IPS-NIHi7 (cell line): ENCODE data around the gene LEAP2.
A peak's percentile ranks its signal among the peaks of the same experiment; 100 is the strongest.
"Not testable (repeated sequence)": the region's sequence is repeated elsewhere in the genome, so short reads cannot be mapped to it uniquely, and the experiment has no call there.

Experiments used
- DNase-seq: peaks from one replicate; pipeline ENCODE4 v3.0.0; 2012; ENCODE audit warnings: mixed read lengths; ENCODE audit errors: extremely low spot score

LEAP2 gene

DNA sequence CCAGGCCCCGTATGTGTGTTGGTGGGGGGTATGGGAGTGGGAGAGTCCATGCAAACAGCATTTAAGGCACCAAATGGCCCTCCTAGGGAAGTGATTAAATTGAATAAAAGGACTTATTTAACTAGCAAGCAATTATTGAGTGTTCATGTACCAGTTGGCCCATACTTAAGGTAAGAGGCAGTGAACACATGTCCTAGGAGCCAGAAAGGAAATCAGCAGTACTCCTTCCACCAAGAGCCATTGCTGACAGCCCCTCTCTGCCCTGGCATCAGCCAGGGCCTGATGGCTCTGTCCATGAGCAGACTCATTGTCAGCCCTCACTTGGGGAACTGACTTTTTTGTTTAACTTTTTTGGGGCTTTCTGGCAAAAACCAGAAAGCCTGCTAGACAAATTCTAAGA is 32.6 kb upstream of the LEAP2 start:
- DNase-seq = no peak

DNA sequence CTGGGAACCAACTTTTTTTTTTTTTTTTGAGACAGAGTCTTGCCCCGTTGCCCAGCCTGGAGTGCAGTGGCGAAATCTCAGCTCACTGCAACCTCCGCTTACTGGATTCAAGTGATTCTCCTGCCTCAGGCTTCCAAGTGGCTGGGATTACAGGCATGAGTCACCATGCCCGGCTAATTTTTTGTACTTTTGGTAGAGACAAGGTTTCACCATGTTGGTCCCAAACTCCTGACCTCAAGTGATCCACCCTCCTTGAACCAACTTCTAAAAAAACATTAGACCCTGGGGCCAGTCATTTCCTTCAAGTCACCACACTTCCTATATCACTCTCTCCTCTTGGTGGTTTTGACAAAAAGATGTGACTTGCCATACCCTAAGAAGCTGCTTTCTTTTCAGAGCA is 32.2 kb upstream of the LEAP2 start:
- no peak for DNase-seq

DNA sequence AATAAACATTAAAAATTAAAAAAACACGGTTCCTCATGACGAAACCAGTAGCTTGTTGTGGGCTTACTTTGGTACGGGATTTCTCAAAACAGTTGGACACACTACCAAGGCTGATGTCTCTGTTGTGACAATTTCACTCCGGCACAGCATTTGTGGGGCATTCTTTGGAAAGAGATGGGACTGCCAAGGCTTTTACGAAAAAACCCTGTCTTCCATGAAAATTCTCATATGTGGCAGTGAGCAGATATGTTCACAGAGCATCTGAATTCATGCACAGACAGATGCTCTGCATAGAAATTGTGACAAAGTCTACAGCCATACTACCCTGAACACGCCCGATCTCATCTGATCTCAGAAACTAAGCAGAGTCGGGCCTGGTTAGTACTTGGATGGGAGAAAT is 25.2 kb upstream of the LEAP2 start:
- no peak for DNase-seq

DNA sequence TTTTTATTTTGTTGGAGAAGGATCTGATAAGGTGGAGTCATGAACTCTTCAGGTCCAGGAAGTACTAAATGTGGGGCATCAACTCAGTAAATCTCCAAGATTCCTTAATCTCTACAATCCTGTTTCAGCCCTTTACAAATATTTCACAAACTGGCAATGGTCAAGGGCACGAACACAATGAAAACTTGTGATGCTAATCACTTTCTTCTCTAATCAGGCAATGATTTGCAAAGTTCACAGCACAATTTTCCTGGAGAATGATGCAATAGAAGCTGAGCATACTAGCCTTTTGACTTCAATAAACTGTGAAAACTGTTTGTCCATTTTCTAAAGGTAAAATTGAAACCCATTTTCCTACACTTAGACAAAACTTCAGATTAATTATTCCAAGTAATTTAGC is 24.1 kb upstream of the LEAP2 start:
- no peak for DNase-seq

DNA sequence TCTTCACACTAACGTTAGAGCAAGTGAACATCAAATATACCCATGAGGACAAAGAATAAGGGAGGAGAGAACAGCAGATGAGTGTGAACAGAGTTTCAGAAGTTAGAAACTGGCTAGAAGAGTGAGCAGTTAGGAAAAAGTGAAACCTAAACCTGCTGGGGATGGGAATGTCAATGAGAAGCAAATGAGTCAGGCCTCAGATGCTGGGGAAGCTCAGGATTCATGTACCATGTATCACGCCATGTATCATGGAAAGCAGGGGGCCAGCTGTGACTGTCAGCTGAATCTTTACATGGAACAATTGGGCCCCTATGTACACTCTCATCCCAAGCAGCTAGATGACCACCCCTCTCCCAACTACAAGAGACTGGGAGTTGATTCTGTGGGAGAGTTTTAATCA is 23.4 kb upstream of the LEAP2 start:
- no peak for DNase-seq

DNA sequence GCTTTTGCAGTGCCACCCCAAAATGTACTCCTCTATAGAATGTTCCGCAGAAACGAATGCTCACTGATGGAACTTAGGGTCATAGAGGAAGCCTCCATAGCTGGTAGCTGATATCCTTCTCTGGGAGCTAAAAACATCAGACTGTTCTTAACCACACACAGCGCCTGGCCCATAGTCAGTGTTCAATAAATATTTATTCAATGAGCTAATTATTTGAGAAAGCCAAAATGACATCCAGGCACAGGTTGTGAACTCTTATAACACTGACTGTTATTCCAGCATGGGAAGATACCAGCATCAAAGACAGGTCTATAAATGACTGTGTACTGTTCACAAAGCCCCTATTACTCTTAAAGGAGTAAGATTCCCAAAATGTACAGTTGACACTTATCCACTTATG is 20.1 kb upstream of the LEAP2 start:
- DNase-seq = no peak

DNA sequence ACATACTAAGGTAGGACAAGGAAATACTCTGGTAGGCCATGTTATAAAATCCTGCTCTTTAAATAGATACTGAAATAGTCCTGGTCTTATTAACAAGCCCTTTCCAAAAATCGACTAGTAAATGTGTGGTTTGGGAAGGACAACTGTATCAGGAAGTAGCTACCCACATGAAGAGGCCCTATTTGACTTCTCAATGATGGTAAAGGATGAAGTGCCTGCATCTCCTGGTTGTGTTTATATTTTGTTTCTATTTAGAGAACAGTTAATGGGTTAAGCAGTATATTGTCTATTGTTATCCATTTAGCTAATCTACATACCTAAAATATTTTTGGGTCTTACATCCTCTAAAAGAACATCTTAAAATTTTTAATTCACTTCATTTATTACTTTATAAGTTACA is 19.7 kb upstream of the LEAP2 start:
- DNase-seq = no peak

DNA sequence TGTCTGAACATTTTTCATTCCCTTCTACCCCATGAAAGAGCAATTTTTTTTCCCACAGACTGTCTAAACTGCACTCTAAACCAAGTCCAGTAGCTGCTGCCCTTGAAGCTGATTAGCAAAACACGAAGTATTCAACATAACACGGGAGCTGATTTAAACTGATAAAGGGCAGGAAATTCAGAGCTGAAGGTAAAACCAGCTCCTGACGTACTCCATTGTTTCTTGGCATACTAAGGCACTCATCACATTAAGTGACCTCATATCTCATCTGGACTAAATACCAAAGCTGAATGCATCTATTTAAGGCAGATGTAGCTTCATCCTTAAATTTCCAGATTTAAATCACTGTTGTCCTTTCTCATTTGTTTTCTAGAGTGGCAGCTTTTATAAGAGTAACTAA is 19.2 kb upstream of the LEAP2 start:
- DNase-seq = no peak

DNA sequence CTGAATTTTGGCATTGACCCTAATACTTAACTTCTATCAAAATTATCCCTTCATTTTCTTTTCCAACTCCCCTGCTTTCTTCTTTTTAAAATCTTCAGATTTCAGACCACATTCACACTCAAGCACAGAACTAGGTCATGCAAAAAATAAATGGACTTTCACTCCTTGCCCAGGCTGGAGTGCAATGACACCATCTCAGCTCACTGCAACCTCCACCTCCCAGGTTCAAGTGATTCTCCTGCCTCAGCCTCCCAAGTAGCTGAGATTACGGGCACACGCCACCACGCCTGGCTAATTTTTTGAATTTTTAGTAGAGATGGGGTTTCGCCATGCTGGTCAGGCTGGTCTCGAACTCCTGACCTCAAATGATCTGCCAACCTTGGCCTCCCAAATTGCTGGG is 18.5 kb upstream of the LEAP2 start:
- DNase-seq = not testable (repeated sequence)

DNA sequence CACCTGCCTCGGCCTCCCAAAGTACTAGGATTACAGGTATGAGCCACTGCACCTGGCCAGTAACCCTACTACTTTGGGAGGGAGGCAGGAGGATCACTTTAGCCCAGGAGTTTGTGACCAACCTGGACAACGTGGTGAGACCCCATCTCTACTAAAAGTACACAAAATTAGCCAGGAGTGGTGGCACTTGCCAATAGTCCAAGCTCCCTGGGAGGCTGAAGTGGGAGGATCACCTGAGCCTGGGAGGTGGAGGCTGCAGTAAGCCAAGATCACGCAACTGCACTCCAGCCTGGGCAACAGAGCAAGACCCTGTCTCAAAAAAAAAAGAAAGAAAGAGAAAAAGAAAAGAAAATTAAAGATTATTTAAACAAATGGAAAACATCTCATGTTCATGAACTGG is 17.5 kb upstream of the LEAP2 start:
- no peak for DNase-seq

DNA sequence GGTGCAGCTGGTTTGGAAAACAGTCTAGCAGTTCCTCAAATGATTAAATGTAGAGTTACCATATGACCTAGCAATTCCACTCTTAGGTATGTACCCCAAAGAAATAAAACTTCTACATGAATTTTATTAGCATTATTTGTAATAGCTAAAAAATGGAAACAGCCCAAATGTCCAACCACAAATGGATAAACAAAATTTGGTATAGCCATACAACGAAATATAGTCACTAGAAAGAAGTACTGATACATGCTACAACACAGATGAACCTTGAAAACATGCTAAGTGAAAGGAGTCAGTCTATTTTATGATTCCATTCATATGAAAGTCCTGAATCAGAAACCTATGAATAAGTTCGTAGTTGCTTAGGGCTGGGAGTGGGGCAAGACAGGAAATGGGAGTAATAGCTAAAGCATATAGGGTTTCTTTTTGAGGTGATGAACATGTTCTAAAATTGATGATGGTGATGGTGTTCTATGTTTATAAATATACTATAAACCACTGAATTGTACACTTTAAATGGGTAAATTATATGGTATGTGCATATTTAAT is 13.5 kb upstream of the LEAP2 start:
- no peak for DNase-seq

DNA sequence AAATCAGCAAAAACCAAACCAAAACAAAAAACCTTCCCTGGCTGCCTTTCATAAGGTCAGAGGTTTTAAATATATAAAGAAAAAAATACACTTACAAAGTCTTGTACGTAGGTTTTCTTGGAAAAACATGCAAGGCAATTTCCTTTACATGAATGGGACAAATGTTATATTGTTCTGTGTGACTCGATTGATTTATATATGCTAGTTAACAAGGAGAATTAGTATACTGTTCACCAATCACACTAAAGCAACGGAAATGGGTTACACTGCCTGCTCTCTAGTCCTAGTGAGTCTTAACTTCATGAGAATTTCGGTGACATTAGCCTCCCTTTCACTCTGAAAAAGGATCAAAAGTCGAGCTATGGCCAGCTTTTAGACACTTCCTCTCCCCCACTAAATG is 12.7 kb upstream of the LEAP2 start:
- DNase-seq = no peak

DNA sequence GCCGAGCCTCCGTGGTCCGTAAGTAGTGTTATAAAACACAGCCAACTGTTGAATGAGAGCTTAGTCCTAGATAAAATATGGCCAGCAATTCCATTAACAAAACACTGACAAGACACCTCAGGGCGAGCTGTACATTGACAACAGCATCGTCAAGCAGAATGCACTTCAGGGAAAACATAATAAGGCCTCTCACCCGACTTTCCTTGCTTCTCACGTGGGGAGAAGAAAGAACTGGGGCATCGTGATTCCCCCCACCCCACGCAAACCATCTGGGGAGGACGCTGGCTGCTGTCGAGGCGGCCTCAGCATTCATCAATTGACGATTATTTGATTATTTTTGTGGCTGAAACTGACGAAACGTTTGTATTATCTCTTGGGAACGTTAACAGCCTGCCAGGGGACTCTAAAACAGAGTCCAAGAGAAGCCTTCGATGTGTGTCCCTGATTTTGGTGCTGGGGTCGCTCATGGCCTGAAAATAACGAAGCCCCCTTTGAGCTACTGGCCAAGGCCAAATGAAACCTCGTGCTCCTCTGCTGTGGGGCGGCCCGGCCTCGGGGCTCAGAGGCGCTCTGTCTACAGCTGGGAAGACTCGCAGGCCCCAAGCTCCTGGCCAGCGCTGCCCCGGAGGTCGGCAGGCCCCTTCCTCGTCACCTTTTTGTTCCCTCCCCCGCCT is 7.7 kb upstream of the LEAP2 start:
- no peak for DNase-seq

DNA sequence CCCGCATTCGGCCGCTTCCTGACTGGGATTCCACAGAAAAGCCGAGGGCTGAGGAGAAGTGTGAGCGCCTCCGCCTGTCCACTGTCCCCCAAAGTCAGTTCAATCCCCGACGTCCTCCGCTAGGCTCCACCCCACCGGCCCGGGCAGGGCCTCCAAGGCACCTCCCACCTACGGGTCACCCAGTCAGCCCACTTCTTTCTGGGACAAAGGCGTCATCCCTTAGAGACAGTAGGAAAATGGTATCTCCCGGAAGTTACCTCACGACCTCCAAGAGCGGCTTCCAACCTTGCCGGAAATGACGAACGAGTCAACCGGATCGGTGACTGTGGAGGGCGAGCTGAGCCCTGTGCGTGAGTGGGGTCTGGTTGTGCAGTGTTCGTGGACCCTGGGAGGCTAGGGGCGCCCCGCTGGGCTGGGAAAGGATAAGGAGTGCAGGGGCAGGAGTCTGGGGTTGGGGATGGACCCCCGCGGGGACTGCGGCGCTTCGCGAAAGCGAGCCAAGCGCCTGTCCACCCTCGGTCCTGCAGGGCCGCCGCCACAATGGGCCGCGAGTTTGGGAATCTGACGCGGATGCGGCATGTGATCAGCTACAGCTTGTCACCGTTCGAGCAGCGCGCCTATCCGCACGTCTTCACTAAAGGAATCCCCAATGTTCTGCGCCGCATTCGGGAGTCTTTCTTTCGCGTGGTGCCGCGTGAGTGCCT is 7.0 kb upstream of the LEAP2 start, which contains the start of the genes GDF9 and UQCRQ:
Gene GDF9 (minus strand): TSS at position 128 of the 704 bp plus-strand sequence. CDS start 1,936 bp downstream, outside the sequence.
Gene UQCRQ (plus strand): TSS at position 301 of the 704 bp plus-strand sequence. CDS start 240 bp downstream, at position 541.
- DNase-seq = peak; percentile 99

DNA sequence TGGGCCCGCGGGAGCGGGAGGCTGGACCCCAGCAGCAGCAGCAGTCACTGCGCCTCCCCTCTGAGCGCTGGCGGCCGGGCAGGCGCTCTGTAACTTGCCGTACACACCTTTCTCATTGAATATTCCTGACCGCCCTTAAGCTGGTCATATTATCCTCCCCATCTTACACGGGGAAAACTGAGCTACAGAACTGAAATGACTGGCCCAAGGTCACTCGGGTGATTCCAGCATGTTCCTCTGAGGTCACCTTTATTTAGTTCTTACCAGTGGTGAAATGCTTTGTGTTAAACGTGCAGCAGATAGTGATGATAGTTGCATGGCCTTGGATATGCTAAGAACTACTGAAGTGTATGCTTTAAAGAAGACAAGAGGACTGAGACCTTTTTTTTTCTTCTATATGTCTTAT is 6.4 kb upstream of the LEAP2 start:
- DNase-seq = no peak

DNA sequence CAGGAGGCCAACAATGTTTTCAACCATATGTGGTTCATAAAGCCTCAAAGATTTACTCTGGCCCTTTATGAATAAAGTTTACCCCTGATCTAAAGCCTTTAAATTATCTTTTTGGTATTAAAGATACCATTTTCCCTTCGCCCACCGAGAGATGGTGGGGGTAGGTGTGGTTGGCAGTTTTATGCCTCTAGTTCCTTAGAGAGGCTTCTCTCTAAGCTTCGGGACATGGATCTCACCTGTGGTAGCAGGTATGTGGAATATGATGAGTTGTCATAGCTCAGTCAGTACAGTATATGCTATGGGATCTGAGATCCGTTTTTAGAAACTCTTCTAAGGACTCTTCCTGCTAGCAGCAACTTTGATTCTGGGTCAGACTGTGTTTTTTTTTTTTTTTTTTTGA is 4.7 kb upstream of the LEAP2 start:
- DNase-seq = no peak

DNA sequence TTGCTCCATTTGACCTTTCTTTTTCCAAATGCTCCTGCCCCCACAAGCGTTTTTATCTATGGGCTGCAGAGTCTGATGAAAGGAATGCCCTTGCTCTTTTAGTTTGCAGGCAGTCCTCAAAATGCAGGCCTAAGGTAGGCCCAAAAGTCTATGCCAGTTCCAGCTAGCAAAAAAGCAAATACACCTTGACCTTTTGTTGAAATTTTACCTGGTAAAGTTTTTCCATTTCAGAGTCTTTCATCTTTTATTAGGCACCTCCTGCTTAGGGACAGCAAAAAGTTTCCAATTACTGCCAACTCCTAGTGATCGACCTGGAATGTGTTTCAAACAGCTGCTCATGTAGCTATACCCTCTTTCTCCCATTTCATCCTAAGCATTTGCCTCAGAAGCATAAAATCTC is 2.7 kb upstream of the LEAP2 start:
- DNase-seq = no peak

DNA sequence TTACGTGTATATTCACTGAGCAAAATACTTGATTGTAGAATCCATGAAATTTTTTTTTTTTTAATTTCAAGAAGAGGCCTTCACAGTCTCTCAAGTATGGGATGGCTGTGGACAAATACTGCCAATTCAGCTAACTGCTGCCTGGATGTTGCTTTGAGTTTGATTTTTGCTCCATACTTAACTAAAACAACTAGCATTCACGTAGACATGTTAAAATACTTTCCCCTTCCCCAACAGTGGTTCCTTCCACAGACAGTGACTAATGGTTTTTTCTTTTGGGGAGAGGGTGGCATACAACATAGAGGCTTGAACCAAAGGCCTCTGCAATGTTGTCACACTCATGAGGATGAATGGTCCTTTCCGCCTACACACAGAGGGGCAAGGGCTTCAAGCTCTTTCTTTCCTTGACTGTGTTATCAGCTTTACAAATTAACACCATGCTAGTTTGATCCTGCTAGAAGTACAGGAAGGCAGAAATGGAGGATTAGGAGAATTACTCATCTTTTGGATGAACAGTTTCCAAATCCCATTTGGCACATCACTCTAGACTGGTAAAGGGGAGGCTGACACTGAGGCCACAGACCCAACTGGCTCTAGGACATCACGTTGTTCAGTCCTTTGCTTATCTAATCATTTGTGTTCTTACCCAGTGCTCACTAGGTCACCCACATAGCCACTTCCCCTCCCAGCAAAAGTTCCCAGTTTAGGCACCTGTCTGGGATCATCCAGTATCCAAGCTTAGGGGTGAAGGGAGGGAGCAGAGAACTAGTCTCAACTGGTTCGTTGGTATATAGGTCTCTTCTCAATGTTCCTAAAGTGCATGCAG is 1.8 kb upstream of the LEAP2 start:
- no peak for DNase-seq

DNA sequence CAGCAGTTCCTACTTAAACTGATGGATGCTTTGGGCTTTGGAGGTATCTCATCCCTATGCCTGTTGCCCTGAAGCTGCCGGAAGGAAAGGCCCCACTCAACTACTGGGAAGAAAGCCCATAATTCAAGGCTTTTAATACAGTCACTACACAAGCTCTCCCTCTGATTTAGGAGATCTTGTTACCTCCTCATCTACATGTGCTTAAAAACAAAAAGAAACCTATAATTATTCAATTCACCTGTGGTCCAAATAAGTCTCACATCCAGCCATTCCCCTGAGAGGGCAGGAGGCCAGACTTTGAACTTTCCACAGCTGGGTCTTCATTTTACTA is 715 bp upstream of the LEAP2 start:
- no peak for DNase-seq

DNA sequence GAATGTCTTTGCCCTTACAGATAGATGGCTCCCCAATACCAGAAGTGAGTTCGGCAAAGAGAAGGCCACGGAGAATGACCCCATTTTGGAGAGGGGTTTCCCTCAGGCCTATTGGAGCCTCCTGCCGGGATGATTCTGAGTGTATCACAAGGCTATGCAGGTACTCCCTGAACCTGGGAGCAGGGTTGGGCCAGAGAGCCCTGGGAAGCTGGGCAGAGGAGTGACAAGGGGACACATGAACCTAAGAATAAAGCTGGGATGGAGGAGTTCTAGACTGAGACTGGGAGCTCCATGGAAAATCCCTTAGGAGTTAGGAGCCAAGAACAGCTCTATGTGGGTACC is 433 bp downstream of the LEAP2 start:
- no peak for DNase-seq

DNA sequence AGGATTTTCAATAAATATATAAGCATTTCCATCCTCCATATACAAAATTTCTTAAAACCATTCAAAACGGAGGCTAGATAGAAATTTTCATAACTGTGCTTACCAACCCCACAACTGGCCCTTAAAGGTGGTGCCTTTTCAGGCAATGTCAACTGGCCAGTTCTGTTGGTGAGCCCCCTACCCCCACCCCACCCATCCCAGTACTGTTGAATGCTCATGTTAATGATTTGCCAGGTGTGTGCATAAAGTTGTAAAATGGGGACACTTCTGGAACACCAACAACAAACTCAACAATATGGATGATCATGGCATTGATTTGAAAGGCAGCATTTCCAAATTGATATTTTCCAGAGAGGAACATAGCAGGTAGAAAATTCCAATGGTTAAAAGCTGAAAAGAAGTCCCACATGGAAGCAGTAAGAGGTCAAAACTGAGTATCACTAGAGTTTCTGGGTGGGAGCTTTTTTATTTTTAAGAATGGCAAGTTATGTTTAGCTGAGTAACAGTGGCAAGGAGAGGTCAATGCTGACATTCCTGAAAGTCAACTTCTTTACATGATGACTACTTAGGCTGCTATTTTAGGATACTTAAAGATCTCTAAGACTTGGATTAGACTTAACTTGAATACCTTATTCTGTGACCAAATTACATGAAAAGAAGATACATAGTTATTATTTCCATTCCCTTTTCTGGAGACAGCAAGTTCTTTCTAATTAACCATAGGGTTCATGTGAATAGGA is 2.7 kb downstream of the LEAP2 start:
- no peak for DNase-seq

DNA sequence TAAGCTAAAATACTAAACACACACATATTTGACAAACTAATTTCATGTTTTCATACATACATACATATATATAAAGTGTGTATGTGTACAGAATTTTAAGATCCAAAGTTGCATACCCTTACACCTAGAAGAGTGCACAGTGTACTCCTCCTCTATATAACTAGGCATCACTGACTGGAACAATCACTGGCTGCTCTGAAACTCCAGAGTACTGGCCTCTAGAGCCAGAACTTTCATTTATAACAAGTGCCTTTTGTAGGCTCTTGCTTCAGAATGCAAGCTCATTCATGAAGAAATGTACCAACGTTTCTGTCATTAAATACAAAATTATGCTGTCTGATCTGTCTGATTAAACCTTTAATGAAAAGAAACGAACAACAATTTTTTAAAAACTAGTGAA is 4.0 kb downstream of the LEAP2 start:
- DNase-seq = no peak
